Head of caudate nucleus (tissue), 42 donors: Measurements from ENCODE around the gene EPB41L3.
A peak's percentile ranks its signal among the peaks of the same experiment; 100 is the strongest.
"Not testable (repeated sequence)": the region's sequence is repeated elsewhere in the genome, so short reads cannot be mapped to it uniquely, and the experiment has no call there.

Experiments used
- DNase-seq, 42 donors: peaks; one replicate each; pipeline versions ENCODE4 v3.0.0 to v3.0.0-alpha.2; 2020 to 2021; ENCODE audit warnings: mixed read lengths in 7 of 42
- intact Hi-C: fragments of 100-400 bp; cut with DNase I; formaldehyde crosslinking; loops from one replicate; pipeline ENCODE4 v1.15.0; 2022

EPB41L3 gene

GRCh38 chr18:5508821-5509220 is 35.0 kb downstream of the EPB41L3 start:
- DNase-seq: no peak
- intact Hi-C loops: no loop called here

GRCh38 chr18:5507756-5508155 is 36.0 kb downstream of the EPB41L3 start:
- intact Hi-C loops: no loop called here
- DNase-seq: no peak

GRCh38 chr18:5506174-5506573 is 37.6 kb downstream of the EPB41L3 start:
- intact Hi-C loops: no loop called here
- DNase-seq: peak in 2 of 42 donors; percentile 15 to 33

GRCh38 chr18:5503740-5504139 is 40.1 kb downstream of the EPB41L3 start:
- intact Hi-C loops: no loop called here
- no peak for DNase-seq

DNA sequence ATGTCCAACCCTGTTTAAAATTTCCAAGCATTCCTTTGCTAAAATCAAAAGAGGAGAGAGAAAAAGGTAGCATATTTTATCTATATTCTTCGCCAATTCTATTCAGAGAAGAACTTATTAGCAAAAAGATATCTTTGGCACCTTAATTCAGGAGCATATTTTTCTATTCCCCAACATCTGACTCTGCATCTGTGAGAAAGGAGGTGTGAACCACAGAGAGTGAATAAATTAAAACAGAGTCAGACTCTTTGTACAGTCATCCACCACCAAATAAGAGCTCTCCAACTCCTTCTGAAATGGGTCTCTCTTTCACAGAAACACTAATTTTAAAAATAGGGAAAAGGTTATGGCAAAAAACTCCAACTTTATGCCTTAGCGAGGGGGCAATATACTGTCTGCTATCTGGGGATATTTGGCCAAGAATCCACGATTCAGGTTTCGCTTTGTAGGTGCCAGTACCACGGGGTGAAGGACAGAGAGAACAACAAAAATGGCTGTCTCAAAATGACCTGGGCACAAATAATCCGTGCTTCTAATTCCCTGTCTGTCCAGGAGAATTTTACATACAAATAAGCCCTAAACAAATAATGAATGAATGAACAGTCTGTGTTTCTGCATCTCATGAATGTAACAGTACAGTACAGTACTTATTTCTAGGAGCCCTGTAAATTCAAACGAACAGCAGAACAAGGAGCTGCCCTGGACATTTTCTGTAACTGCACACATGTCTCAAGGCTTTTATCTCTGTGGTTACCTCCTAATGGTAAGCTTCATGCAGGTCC is 43.4 kb downstream of the EPB41L3 start:
- no peak for DNase-seq
- intact Hi-C loops: no loop called here

DNA sequence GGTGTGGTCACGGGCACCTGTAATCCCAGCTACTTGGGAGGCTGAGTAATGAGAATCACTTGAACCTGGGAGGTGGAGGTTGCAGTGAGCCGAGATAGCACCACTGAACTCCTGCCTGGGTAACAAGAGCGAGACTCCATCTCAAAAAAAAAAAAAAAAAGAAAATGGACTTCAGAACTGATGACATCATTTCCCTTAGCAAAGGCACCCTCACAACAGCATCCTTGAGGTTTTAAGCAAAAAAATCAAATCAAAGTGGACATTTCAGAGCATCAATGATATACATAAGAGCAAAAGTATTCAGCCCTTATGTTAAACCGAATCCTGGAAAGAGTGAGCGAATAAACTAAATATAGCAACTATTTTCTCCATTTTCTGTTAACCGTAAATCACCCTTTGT is 45.3 kb downstream of the EPB41L3 start:
- intact Hi-C loops: no loop called here
- DNase-seq: no peak

DNA sequence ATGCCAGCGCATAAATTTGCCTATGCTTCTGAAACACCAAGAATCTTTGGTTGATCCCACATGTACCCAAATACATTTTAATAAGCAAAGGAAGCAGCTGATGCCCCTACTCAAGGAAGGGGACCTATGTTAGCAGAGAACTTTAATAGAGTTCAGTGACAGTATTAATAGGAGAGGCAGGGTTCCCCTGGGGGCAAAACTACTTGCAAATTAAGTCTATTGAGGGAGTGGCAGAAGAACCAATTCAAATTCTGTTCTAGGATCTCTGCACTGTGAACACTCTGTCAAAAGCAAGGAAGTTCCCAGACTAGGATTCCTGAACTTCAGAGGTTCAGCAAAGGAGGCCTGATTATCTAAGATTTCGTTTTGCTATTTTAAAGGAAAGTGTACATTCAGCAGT is 47.5 kb downstream of the EPB41L3 start:
- intact Hi-C loops: no loop called here
- no peak for DNase-seq

- intact Hi-C loops: no loop called here
- no peak for DNase-seq
Measured at GRCh38 chr18:5490753-5491480, 52.9 kb downstream of the EPB41L3 start.

DNA sequence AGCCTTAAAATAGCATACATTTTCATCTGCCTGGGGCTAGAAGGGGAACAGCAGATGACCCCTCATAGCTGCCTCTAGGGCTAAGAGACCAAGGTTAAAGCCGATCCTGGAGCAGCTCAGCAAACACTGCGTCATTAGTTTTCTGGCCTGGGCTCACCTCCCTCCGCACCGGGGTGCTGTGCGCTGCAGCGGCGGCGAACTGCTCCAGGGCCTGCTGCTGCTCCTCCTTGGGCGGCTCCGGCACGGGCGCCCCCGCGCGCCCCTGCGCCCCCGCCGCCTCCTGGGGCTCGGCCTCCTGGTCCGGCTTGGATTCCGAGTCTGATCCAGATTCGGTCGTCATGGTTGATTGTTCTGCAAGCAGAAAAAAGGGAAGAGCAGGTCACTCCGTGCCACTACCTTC is 55.0 kb downstream of the EPB41L3 start:
- intact Hi-C loops: no loop called here
- DNase-seq: peak in 37 of 42 donors; percentile 7 to 75 (median 43)

DNA sequence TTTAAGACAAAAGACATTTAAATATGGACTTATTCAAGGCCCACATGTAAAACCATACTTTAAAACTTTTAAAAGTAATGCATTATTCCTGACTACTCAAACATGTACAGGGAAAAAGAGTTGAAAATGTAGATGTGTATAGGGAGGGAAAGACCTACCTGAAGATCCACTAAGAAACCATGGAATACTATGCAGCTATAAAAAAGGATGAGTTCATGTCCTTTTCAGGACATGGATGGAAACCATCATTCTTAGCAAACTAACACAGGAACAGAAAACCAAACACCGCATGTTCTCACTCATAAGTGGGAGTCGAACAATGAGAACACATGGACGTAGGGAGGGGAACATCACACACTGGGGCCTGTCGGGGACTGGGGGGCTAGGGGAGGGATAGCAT is 55.8 kb downstream of the EPB41L3 start:
- intact Hi-C loops, DNase-seq: not testable (repeated sequence)

GRCh38 chr18:5484526-5484925 is 59.3 kb downstream of the EPB41L3 start:
- DNase-seq: no peak
- intact Hi-C loops: no loop called here

DNA sequence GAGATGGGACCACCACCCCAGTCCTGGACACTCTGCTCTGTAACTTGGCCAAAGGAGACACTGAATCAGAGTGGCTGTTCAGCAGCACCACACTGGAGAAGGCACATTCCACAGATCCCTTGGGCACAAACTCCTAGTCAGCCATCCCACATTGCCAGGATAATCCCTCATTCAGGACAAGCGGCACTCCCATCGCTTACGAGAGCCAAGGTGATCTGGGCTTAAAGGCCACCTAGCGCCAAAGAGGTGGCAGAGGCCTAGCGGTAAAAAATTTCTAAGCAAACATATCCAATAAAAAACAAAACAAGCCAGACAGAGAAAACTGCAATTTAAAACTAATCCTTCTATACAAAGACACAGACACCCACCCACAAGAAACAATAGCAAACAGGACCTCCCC is 62.2 kb downstream of the EPB41L3 start:
- DNase-seq: no peak
- intact Hi-C loops: no loop called here

DNA sequence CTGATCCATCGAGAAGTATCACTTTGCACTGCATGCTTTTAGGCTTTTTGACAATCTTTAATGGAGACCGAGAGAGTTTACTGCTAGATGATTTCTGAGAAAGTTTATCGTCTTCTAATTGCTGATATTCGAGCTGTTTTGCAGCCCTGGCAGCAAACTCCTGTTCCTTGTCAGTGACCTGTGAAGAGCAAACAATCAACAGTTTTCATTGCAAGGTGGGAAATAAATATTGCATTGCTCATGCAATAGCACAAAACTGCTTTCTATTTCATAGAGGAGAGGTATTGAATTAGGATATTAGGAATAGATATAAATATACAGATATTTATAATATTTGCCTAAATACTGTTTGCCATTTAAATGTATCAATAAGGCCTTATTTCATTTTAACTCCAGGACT is 65.5 kb downstream of the EPB41L3 start:
- intact Hi-C loops: no loop called here
- no peak for DNase-seq

- intact Hi-C loops: no loop called here
- DNase-seq: no peak
Measured at GRCh38 chr18:5476961-5477800, 66.6 kb downstream of the EPB41L3 start.

- intact Hi-C loops: no loop called here
- peak in 10 of 42 donors; percentile 14 to 54 (median 32) for DNase-seq
Measured at GRCh38 chr18:5475267-5475666, 68.5 kb downstream of the EPB41L3 start.

- no peak for DNase-seq
- intact Hi-C loops: no loop called here
Measured at GRCh38 chr18:5469340-5469739, 74.5 kb downstream of the EPB41L3 start.

GRCh38 chr18:5468394-5468793 is 75.4 kb downstream of the EPB41L3 start:
- intact Hi-C loops: no loop called here

GRCh38 chr18:5467671-5468070 is 76.1 kb downstream of the EPB41L3 start:
- intact Hi-C loops: no loop called here
- no peak for DNase-seq

More at GRCh38 chr18:5468394-5468793, 75.4 kb downstream of the EPB41L3 start:
- no peak for DNase-seq

GRCh38 chr18:5466256-5466655 is 77.5 kb downstream of the EPB41L3 start:
- no peak for DNase-seq
- intact Hi-C loops: no loop called here

GRCh38 chr18:5464251-5464650 is 79.5 kb downstream of the EPB41L3 start:
- DNase-seq: no peak
- intact Hi-C loops: no loop called here
